NCI-H446 (cell line): ENCODE results near the gene RTL10.

ENCODE experiments used
- DNase-seq, 2 experiments: peaks; one replicate each; lab custom pipeline; 2025; lab: John Stamatoyannopoulos, UW

RTL10 gene

GRCh38 chr22:19876314-19876940, 21.8 kb upstream of the RTL10 start:
- DNase-seq = no peak

DNA sequence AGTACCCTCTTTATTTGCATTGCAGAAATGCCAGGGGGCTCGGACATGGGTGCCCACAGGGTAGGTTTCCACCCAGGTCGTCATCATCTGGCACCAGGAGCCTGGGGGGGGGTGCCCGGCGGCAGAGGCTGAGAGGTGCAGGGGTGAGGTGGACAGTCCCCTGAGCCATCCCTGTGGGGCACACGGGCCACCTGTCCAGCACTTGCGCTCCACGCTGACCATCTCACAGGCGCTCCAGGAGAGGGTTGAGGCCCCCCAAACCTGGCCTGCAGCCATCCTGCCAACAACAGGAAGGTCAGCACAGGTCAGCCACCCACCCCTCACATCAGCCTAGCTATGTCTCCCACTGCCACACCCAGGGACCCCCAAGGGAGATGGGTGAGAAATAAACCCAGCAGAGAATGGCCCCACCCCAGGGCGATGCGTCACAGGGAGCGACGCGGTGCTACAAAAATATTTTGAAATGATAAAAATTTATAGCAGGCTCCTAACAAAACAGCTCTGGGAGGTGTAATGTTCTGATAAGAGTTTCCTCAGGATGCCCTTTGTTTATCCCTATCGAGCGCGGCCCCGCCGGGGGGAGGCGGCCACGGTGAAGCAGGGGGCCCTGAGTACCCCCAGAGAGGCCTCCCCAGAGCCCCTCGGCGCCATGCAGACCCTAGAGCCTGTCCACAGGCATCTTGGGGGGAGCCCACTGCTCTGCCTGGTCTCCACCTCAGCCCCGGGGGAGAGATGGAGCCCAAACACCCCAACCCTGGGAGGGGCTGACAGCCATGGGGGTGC, 21.0 kb upstream of the RTL10 start:
- DNase-seq = no peak

DNA sequence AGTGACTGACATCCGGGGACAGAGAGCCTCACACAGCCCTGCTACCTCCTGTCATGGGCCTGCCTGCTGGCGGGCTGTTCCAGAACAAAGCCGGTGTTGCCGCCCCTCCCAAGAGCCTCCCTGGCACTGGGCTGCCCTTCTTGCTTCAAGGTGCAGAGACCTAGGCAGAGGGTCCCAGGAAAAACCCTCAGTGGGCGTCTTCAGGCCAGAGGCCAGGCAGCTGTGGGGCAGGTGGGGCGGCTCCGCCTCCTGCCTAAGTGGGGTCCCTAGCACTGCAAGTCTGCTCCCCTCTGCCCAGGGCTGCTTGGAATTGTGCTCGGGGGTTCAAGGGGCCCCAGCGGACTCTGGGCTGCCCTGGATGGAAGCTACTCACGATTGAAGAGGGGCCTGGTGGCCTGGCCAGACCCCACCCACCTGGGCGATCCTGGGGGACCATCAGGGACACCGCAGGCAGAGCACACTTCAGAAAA, 20.4 kb upstream of the RTL10 start:
- DNase-seq = no peak

GRCh38 chr22:19874307-19875060, 19.8 kb upstream of the RTL10 start:
- DNase-seq = no peak

DNA sequence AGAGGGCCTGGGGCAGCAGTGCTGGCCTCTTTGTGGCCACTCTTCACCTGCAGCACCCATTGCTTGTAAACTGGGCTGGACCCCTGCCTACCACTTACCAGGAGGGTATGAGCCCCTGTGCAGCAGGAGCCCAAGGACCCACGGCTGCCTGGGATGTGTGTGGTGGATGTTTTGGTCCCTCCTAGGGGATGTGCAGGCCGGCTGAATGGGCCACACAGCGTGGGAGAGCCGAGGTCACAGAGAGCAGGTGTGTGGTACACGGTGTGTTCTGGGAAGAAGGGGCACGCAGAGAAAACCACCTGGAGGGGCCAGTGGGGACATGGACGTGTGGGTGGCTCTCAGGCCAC, 19.3 kb upstream of the RTL10 start:
- no peak for DNase-seq

GRCh38 chr22:19873138-19873959, 18.7 kb upstream of the RTL10 start:
- no peak for DNase-seq

- no peak for DNase-seq
Observed at GRCh38 chr22:19872779-19873137, 18.1 kb upstream of the RTL10 start.

DNA sequence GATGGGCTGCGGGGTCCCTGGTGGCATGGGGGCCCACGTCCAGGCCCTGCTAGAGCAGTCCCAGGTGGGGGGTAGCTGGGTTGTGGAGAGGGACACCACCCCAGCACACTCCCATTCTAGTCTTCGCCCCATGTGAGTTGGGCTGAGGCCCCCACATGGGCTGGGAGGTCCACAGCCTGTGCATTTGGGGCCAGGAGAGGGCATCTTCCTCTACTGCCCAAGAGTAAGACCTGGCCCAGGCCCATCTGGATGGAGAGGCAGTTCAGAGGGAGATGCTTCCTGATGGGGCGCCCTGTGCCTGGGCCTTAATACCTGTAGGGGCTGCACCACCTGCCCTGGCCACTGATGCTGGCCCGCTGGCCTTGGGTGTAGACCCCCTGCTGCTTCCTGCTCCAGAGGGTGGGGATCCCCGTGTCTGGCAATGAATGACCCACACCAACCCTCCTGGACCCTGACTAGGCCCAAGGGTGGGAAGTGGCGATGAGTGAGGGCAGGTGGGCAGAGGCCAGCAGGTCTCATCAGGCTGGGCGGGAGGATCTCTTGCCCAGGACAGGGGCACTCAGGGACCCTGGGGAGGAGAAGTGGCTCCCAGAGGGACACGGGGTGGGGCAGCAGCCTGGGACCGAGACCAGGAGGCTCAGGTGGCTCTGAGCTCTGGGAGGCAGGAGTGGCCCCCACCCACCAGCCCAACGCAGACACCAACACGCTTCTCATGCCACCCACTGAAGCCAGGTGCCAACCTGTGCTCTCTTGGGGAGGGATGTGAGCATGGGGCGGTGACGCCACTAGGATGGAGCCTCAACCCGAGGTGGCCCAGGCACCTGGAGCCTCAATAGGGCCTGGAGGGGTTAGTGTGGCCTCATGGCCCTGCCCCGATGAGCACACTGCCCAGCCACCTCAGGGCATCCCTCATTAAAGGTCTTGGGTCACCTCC, 17.4 kb upstream of the RTL10 start:
- no peak for DNase-seq

GRCh38 chr22:19871023-19871844, 16.6 kb upstream of the RTL10 start:
- DNase-seq = no peak

DNA sequence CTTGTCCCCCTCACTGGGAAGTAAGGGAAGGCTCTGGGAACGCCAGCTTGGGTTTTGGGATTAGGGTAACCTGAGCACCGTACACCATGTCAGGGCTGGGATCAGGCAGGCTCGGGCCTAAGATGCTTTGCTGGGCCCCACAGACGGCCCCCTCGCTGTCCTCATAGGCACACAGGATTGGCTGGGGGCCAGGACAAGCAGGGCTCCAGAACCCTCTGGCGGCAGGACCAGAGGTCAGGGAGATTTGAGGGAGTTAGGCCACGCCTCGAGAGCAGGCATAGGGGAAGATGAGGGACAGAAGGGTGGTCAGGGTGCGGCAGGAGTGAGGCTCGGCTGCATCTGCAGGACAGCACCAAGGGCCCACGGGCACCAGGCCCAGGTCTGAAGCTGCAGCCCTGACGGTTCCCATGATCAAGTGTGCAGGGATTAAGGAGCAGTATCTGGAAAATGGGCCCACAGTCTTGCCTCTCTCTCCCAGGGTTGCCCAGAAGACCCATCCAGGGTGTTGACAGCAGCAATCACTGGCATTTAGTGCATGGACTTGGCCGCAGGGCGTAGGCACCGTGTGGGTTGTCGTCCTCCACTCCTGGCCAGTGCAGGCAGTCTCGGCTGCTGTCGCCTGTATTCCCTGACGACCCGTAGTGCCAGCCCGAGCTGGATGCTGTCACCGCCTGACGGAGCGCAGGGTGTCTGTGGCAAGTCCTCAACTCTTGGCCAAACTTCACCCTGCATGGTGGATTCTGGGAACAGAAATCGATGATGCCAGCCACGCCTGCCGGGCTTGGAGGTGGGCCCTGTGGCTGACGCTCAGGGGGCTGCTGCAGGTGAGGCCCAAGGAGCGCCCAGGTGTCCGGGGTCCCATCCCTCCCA, 15.7 kb upstream of the RTL10 start:
- DNase-seq = no peak

DNA sequence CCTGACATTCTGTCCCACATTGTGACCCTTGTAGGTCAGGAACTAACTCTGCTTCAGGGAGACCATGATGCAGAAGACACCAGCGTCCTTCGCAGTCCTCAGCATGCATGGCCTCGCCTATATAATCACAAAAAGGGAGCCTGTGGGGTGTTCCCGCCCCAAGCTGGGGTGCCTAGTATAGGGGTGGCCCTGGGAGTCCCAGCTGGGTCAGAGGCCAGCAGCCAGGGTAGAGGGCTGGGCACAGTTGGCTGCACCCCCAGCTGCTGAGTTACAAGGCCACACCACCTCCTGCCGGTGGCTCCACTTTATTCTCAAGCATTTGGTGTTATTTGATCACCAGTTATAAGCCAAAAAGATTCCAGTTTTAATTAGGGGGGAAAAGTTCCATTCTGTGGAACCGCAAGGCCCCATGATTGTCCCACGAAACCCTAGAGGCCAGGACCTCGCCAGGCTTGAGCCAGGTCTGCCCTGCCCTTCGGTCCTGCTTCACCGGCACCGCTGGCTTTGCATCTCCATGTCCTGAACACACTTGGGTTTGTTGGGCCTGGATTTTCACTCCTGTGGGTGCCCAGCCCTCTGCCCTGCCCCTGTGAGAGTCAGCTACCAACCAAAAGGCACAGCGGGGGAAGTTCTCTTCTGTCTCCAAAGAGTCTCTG, 15.0 kb upstream of the RTL10 start:
- DNase-seq = no peak

DNA sequence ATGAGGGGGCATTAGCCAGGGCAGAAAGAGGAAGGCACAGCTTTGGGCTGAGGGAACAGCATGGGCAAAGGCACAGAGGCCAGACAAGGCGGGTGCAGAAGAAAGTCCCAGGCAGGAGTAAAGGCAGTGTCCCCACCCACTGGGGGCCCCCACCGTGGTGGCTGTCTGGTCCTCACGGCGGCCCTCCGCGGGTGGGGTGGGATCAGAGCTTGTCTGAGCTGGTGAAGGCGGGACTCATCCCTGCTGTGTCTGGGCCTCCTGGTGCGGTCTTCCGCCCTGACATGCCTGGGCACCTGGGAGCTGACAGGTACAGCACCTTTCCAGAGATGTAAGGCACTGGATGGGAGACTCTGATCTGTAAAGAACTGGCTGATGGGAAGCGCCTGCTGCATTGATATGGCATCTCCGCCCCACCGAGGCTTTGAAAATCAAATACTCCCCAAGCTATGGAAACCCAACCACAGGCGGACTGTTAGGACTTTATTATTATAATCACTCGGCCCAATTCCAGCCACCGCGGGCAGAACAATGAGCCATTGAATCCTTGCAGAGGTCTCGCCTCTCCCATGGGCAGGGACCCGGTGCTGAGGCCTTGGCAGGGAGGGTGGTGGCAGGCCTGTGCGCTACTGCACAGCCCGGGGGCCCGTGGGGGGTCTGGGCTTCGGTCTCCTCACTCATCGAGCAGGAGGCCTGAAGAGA, 14.2 kb upstream of the RTL10 start:
- DNase-seq = no peak

GRCh38 chr22:19868333-19868732, 13.7 kb upstream of the RTL10 start:
- no peak for DNase-seq

- DNase-seq = no peak
Observed at GRCh38 chr22:19867617-19868016, 12.9 kb upstream of the RTL10 start.

DNA sequence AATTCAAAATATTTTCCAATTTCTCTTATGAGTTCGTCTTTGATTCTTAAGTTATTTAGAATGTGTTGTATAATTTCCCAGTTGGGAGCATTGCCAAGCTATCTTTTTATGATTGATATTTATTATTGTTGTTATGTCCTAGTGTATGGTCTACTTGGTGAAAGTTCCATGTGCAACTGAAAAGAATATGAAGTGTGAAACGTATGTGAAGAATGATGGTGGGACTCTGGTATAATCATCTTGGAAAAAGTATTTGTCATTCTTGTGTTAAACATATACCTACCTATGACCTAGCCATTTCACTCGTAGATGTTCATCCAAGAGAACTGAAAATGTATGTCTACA, 12.0 kb upstream of the RTL10 start:
- no peak for DNase-seq

DNA sequence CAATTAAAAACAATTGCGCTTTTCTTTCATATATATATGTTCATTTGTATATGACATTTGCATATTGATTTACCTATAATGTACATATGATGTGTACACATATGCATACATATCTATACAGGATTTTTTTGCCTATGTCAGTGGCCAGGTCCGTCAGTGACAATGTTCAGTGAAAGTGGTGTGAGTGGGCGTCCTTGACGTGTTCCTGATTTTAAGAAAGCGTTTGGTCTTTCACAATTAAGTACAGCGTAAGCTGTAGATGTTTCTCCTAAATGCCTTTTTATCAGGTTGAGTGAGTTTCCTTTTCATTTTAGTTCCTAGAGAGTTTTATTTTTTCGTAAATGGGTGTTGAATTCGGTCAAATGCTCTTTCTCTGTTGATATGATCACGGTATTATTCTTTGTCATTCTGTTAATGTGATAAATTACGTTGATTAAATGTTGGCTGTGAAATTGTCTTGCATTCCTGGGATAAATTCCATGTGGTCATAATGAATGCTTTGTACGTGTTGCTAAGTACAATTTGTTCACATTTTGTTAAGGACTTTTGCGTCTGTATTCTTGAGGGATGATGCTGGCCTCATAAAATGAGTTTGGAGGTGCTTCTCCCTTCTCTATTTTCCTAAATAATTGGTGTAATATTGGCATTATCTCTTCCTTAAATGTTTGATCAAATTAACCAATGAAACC, 10.6 kb upstream of the RTL10 start:
- no peak for DNase-seq

DNA sequence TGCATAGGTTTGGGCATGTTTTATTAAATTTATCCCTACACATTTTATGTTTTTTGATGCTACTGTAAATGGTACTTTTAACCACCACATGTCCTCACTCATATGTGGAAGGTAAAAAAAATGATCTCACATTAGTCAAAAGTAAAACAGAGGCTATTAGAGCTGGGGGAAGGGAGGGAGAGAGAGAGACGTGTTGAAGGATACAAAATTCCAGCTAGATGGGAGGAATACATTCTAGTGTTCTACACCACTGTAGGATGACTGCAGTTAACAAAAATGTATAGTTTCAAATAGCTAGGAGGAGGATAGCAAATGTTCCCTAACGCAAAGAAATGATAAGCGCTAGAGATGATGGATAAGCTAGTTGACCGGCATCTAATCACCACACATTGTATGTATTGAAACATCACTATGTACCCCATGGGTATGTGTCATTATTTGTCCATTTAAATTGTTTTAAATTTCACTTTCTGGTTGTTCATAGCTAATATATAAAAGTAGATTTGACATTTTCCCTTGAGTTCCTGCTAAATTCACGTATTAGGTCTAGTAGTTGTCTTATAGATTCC, 9.9 kb upstream of the RTL10 start:
- DNase-seq = no peak
